K562 (cell line): Measurements from ENCODE around the gene KRT4.

ENCODE experiments used
- EP300 ChIP-seq: IDR thresholded peaks from 2 replicates; pipeline ENCODE4 v1.6.1; 2012; ENCODE audit warnings: low read length, improper control_type of control experiment
- MAFK ChIP-seq: IDR thresholded peaks from 2 replicates; pipeline ENCODE4 v1.6.1; 2011; ENCODE audit warnings: low read length, improper control_type of control experiment
- MLX ChIP-seq, 2 experiments: fragments of 450-650 bp in 1 of 2; sonication (generic) in 1 of 2; formaldehyde crosslinking; conservative IDR thresholded peaks; 2 replicates each; pipeline versions ENCODE4 v1.4.0 to v1.8.1; 2020 to 2022; ENCODE audit warnings: mild to moderate bottlenecking in 1 of 2, missing genetic modification reagents in 1 of 2
- ZNF146 ChIP-seq: IDR thresholded peaks from one replicate; pipeline ENCODE4 v1.6.1; 2018; ENCODE audit warnings: missing compliant biosample characterization; ENCODE audit not compliant: unreplicated experiment
- TF ChIP-seq, protein P1 (sequence below), 2 experiments: fragments of 450-650 bp in 1 of 2; sonication (generic) in 1 of 2; formaldehyde crosslinking in 1 of 2; IDR thresholded peaks in 1 of 2; conservative IDR thresholded peaks in 1 of 2; 2 replicates each; pipeline versions ENCODE4 v1.6.1 to v1.8.1; 2016 to 2023; ENCODE audit warnings: mild to moderate bottlenecking in 2 of 2, moderate library complexity in 2 of 2, inconsistent platforms in 1 of 2, missing genetic modification reagents in 1 of 2

DNA sequence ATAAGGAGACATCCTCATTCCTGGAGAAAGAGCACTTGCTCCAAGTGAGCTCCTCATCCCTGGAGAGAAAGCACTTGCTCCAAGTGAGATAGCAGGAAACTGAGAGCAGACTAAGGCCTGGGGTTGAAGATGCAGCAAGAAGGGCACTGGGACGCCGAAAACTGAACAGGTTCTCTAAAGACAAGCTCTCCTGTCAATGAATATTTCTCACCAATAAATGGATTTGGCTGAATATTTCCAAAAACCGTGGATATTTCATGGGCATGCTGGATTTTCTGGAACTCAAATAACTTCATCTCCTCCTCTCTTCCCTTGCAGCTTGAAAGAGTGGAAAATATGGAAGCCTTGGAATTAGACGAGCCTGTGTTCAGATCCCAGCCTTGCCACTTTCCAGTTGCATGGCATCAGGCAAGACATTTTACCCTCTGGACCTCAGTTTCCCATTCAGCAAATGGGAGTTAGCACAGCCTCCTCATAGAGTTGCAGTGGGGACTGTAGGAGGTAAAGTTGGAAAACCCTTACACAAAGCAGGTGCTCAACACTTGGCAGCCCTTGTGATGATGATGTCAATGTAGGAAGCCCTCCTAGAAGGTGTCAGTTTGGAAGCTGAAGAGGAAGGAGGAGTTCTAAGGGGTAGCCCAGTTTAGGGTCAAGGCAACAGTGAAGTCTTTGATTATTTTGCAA lies 32.4 kb downstream of the KRT4 start:
- TF ChIP-seq ZNF146 (CRISPR knock-in tag): no peak
- TF ChIP-seq EP300: no peak
- no peak for TF ChIP-seq MLX (CRISPR knock-in tag; conservative IDR thresholded peaks at IDR 0.05)
- TF ChIP-seq, protein P1, sequence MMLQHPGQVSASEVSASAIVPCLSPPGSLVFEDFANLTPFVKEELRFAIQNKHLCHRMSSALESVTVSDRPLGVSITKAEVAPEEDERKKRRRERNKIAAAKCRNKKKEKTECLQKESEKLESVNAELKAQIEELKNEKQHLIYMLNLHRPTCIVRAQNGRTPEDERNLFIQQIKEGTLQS (IDR thresholded peaks at IDR 0.05): no peak
- TF ChIP-seq, protein P1 (CRISPR knock-in tag; conservative IDR thresholded peaks at IDR 0.05): no peak
- no peak for TF ChIP-seq MAFK
